Small intestine (tissue), 7 donors: Measurements from ENCODE around the gene B3GNT9. TPM values are rescaled to one million over a fixed set of nuclear protein-coding genes. Genes with fewer than 3 reads are reported as not detected.
A peak's percentile ranks its signal among the peaks of the same experiment; 100 is the strongest.

Experiments
- DNase-seq, 2 donors: peaks; one replicate each; pipeline versions ENCODE4 v3.0.0 to v3.0.0-alpha.2; 2013
- FAIRE-seq: peaks from 2 replicates; lab custom pipeline; 2012; peaks lifted over from hg19 to GRCh38; lab: Jason Lieb, UNC
- H3K27ac ChIP-seq, 3 donors: one replicate each; pipeline ENCODE4 v1.5.1; 2013; ENCODE audit warnings: low read length in 2 of 3, mild to moderate bottlenecking in 2 of 3, control low read depth in 1 of 3, inconsistent platforms in 1 of 3, low read depth in 1 of 3, moderate library complexity in 1 of 3
- H3K27me3 ChIP-seq, 3 donors: one replicate each; pipeline ENCODE4 v1.6.1; 2013; ENCODE audit warnings: low read length in 3 of 3, inconsistent platforms in 1 of 3; ENCODE audit not compliant: control insufficient read depth in 3 of 3, insufficient read depth in 3 of 3
- H3K36me3 ChIP-seq, 3 donors: one replicate each; pipeline ENCODE4 v1.6.1; 2013; ENCODE audit warnings: low read length in 3 of 3, inconsistent platforms in 1 of 3, low read depth in 1 of 3, mild to moderate bottlenecking in 1 of 3, moderate library complexity in 1 of 3; ENCODE audit not compliant: control insufficient read depth in 3 of 3, insufficient read depth in 2 of 3
- H3K4me1 ChIP-seq, 3 donors: one replicate each; pipeline ENCODE4 v1.6.1; 2013; ENCODE audit warnings: low read length in 2 of 3, inconsistent platforms in 1 of 3, low read depth in 1 of 3, mild to moderate bottlenecking in 1 of 3, moderate library complexity in 1 of 3; ENCODE audit not compliant: control insufficient read depth in 3 of 3, insufficient read depth in 2 of 3
- H3K4me3 ChIP-seq, 3 donors: one replicate each; pipeline ENCODE4 v1.5.1; 2013; ENCODE audit warnings: low read length in 3 of 3, control low read depth in 1 of 3, inconsistent platforms in 1 of 3, low read depth in 1 of 3, mild to moderate bottlenecking in 1 of 3, moderate library complexity in 1 of 3
- H3K9me3 ChIP-seq, 2 donors: one replicate each; pipeline ENCODE4 v1.6.1; 2013; ENCODE audit warnings: low read depth in 1 of 2, low read length in 1 of 2; ENCODE audit not compliant: control insufficient read depth in 2 of 2, insufficient read depth in 1 of 2
- WGBS, 3 donors: extraction: QIAGEN DNeasy Blood & Tissue Kit; methylation state at CpG; one replicate each; pipeline ENCODE4 v1.1.7; 2013; 5-methylcytosine and 5-hydroxymethylcytosine counted together
- polyA plus RNA-seq, 4 donors: library from polyadenylated mRNA; stranded (reverse) in 3 of 4; unstranded in 1 of 4; fragments of 200-250 nt in 3 of 4; fragments of 120-200 nt in 1 of 4; gene quantifications; one replicate each; pipeline versions ENCODE4 v1.2.1 to v1.2.3, GENCODE V29; 2013
- donor health status: healthy with polysubstance abuse.
- donor health status: control.
- donor health status: control.
- donor health status: Bipolar disorder and iron deficiency.
- donor health status: healthy.

Gene B3GNT9
- polyA plus RNA-seq, 4 donors = 0.89 to 4.9 (median 2.6) TPM

DNA sequence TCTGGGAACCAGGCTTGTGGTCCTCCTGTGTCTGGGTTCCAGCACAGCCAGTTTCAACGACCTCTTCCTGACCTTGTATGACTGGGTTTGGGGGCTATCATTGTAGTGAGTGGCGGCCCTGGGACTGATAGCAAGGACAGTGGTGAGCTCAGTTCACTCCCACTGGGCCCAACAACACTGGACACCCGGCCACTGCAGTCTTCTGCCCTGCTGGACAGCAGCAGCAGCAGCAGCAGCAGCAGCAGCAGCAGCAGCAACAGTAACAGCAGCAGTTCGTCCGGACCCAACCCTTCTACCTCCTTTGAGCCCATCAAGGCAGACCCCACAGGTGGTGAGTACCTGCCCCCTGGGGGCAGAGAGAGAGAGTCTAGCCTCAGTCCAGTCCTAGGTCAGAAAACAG, 44.9 kb upstream of the B3GNT9 start:
- Histone ChIP-seq H3K9me3 (no peaks in the 10 kb centered on the region), H3K4me3 (no peak overlapping the region), H3K27ac (no peak overlapping the region), H3K27me3 (no peaks in the 10 kb centered on the region), H3K36me3 (peaks cover 11 to 67% (median 19%) of the 10 kb centered on the region in 3 donors), H3K4me1 (peaks cover 5 to 36% (median 11%) of the 10 kb centered on the region in 3 donors)
- WGBS, 3 donors = 83 to 89% (median 84%) methylated on average over 5 of the region's 5 CpGs
- FAIRE-seq (no peak), DNase-seq (no peak)

DNA sequence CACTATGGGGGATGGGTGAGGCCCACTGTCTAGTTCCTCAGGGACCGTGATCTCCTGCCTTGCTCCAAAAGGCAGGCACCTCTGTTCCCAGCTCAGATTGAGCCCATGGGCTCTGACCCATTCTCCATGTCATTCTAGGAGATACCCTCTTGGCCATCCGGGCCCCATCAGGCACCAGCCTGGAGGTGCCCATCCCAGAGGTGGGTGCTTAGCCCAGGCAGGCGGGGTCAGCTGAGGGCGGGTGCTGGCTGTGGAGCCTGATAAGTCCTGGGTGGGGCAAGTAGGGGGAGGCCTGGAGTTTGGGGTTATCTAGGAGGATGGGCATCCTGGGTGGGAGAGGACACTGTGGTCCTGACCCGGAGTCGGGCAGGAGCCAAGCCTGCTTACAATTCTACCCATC, 43.5 kb upstream of the B3GNT9 start:
- FAIRE-seq (no peak), DNase-seq (no peak)
- 85 to 87% (median 86%) methylated on average over 6 of the region's 6 CpGs for WGBS, 3 donors
- Histone ChIP-seq H3K9me3 (no peaks in the 10 kb centered on the region), H3K4me3 (no peak overlapping the region), H3K27me3 (no peaks in the 10 kb centered on the region), H3K27ac (no peak overlapping the region), H3K4me1 (peaks cover 5 to 30% (median 11%) of the 10 kb centered on the region in 3 donors), H3K36me3 (peaks cover 11 to 60% (median 19%) of the 10 kb centered on the region in 3 donors)

DNA sequence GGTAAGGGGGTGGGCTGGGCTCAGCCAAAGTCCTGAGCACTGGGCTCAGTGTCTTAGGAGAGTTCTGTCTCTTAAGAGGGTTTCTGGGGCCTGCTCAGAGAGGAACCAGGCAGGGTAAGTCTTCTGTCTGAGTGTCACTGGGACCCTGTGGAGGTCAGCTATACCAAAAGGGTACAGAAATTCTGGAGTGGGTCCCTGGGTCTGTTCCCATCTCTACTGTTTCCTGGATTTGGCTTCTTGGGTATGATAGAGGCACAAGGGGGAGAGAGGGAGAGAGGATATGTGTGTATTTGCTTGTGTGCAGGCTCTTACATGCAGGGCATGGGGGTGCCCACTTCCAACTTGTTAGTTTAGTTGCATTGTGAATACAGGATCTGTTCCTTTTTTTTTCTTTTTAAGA, 42.7 kb upstream of the B3GNT9 start:
- no peak overlapping the region for H3K4me3 ChIP-seq

DNA sequence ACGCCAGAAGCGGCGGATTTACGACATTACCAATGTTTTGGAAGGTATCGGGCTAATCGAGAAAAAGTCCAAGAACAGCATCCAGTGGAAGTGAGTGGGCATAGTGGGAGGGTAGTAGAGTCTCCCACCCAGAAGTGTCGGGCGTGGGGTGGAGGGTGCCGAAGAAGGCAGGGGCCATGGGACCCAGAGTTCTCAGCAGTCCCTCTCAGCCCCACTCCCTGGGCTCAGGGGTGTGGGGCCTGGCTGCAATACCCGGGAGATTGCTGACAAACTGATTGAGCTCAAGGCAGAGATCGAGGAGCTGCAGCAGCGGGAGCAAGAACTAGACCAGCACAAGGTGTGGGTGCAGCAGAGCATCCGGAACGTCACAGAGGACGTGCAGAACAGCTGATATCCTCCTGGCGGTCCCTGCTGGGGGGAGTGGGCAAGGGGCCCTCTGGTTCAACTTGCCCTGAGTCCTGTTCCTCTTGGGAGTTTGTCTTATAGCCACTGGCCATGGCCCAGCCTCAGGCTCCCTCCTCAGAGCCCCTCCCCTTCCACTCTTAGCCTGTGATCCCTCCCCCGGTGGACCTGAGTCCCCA, 42.1 kb upstream of the B3GNT9 start:
- Histone ChIP-seq H3K4me3 (peak overlapping the region; percentile 88 to 95 (median 95)), H3K27me3 (no peaks in the 10 kb centered on the region), H3K9me3 (no peaks in the 10 kb centered on the region), H3K4me1 (peaks cover 3 to 21% (median 11%) of the 10 kb centered on the region in 3 donors), H3K36me3 (peaks cover 11 to 52% (median 19%) of the 10 kb centered on the region in 3 donors), H3K27ac (peak overlapping the region in 1 of 3 donors; percentile 70)
- WGBS, 3 donors = 7 to 20% (median 14%) methylated on average over 15 to 17 of the region's 17 CpGs
- no peak for FAIRE-seq
- DNase-seq = no peak

More for the DNA sequence above, 42.7 kb upstream of the B3GNT9 start:
- no peak for DNase-seq
- FAIRE-seq = no peak
- Histone ChIP-seq H3K36me3 (peaks cover 11 to 59% (median 19%) of the 10 kb centered on the region in 3 donors), H3K4me1 (peaks cover 5 to 27% (median 11%) of the 10 kb centered on the region in 3 donors), H3K9me3 (no peaks in the 10 kb centered on the region), H3K27me3 (no peaks in the 10 kb centered on the region), H3K27ac (no peak overlapping the region)

DNA sequence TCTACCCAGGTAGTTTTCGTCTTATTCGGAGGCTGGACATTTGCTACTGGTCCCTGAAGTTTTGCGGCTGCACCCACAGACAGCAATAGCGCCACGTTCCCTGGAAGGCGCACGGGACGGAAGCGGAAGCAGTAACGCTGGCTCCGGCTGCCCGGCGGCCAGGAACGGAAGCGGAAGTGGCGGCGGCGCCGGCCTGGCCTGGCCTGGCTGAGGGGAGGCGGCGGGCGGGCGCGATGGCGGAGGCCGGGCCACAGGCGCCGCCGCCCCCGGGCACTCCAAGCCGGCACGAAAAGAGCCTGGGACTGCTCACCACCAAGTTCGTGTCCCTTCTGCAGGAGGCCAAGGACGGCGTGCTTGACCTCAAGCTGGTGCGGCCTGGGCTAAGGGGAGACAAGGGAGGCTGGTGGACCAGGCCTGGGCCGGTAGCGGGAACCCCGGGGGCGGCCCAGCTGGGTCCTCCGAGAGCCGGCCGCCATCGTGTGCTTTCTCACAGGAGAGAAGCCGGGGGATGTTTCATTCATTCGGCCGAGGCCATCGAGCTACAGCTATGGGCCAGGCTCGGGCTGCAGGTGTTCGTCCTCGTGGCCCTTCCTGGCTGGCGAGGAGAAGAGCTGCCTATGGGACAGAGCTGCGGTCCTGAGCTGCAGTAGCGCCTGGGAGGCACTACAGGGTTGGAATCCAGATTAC, 41.3 kb upstream of the B3GNT9 start, which contains the start of gene E2F4:
TSS of gene E2F4 (plus strand) at position 161 of the 687 bp plus-strand sequence. CDS start at position 234, 73 bp downstream.
- peak; percentile 92 to 95 for DNase-seq
- Histone ChIP-seq H3K27me3 (no peaks in the 10 kb centered on the region), H3K9me3 (no peaks in the 10 kb centered on the region), H3K27ac (peak within 1 kb of the TSS in 1 of 3 donors; percentile 70), H3K4me1 (peaks cover 3 to 19% (median 11%) of the 10 kb centered on the region in 3 donors), H3K4me3 (peak within 1 kb of the TSS; percentile 88 to 95 (median 95)), H3K36me3 (peaks cover 8 to 45% (median 13%) of the 10 kb centered on the region in 3 donors)
- FAIRE-seq = no peak
- 0% methylated on average over 50 to 54 of the region's 54 CpGs for WGBS, 3 donors

DNA sequence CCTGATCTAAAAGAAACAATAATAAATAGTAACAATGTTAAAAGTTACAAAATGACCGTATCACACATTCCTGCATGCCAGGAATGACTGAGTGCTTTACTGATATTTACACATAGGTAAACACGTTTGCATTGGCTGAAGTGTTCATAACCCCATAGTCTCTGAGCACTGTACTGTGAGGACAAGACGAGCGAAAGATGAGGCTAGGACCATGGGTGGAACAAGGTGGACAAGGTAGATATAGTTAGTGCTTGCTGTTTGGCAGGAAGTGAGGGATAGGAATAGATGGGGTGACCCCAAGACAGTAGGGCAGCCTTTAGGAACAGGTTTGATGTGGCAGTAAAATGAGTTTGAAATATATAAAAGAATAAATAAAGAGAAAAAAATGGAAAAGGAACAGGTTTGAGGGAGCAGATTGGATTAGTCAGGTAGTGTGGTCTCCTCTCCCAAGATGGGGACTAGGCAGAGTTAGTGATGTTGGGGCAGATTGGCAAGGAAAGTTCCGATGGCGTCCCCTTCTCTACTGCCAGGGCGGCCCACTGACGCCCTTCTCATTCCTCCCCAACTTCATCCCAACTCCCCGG, 40.7 kb upstream of the B3GNT9 start:
- Histone ChIP-seq H3K27me3 (no peaks in the 10 kb centered on the region), H3K4me1 (peaks cover 3 to 19% (median 11%) of the 10 kb centered on the region in 3 donors), H3K4me3 (no peak overlapping the region), H3K9me3 (no peaks in the 10 kb centered on the region), H3K36me3 (peaks cover 8 to 38% (median 8%) of the 10 kb centered on the region in 3 donors), H3K27ac (no peak overlapping the region)
- DNase-seq (no peak), FAIRE-seq (no peak)
- 26 to 30% (median 27%) methylated on average over 7 to 9 of the region's 9 CpGs for WGBS, 3 donors

DNA sequence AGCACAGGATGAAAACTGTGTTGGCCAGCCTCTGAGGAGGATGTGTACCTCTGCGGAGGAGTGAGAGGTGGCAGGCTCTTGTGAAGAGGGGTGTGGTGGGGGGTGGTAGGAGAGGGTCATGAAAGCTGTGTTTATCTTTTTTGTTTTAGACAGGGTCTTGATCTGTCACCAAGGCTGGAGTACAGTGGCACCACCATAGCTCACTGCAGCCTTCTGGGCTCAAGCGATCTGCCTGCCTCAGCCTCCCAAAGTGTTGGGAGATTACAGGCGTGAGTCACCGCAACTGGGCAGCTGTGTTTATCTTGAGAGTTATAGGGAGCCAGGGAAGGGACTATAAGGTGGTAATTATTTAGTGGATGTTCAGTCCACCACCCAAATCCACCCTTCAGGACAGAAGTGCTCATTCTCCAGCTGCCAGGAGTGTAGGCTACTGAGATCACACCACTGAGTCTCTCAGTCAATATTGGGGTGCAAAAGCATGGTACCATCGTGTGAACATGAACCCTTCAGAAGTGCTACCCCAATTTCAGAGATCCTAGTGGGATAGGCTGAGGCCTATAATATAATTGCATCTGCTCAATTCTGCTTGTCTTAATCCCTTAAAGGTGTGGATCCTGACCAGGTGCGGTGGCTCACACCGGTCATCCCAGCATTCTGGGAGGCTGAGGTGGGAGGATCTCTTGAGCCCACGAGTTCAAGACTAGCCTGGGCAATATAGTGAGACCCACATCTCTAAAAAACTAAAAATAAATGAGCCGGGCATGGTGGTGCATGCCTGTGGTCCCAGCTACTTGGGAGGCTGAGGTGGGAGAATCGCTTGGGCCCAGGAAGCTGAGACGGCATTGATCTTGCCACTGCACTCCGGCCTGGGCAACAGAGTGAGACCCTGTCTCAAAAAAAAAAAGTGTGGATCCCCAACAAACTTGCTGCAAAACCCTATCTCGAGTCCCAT, 39.9 kb upstream of the B3GNT9 start:
- 74 to 76% (median 76%) methylated on average over 13 of the region's 13 CpGs for WGBS, 3 donors
- Histone ChIP-seq H3K36me3 (peaks cover 2 to 31% (median 5%) of the 10 kb centered on the region in 3 donors), H3K27ac (no peak overlapping the region), H3K9me3 (no peaks in the 10 kb centered on the region), H3K4me1 (peaks cover 3 to 22% (median 11%) of the 10 kb centered on the region in 3 donors), H3K4me3 (no peak overlapping the region), H3K27me3 (no peaks in the 10 kb centered on the region)
- DNase-seq = no peak
- FAIRE-seq = no peak
